ENCODE results near the gene ELMO2. TPM values are rescaled to one million over a fixed set of nuclear protein-coding genes. Genes with fewer than 3 reads are reported as not detected.

Gene ELMO2
- total and polyA plus RNA-seq, 4 donors, result 60.2 to 87.8 (median 70.9) TPM

- 85% methylated on average over 3 of the region's 5 CpGs for WGBS (ENCODE audit: insufficient coverage)
- Histone ChIP-seq H3K9me3 (ENCODE audit: control insufficient read depth, insufficient read depth, low read length) (no peaks in the 10 kb centered on the region), H3K36me3 (ENCODE audit: control insufficient read depth, insufficient read depth, low read length) (peaks cover 4% of the 10 kb centered on the region), H3K4me1 (ENCODE audit: control insufficient read depth, insufficient read depth, low read length) (peaks cover 28% of the 10 kb centered on the region), H3K27ac (ENCODE audit: low read depth, low read length) (no peak overlapping the region), H3K4me3 (ENCODE audit: low read depth, low read length) (no peak overlapping the region), H3K27me3 (ENCODE audit: control insufficient read depth, insufficient read depth, low read length) (no peaks in the 10 kb centered on the region)
- no peak for DNase-seq (ENCODE audit: low read depth in 4 of 6, low spot score in 6 of 6)
Measured at GRCh38 chr20:46408281-46408731, 1.9 kb upstream of the ELMO2 start.

GRCh38 chr20:46407671-46407996 is 1.2 kb upstream of the ELMO2 start:
- WGBS (ENCODE audit: insufficient coverage), result 67% methylated on average over 2 of the region's 4 CpGs
- no peak overlapping the region for H3K27ac ChIP-seq (ENCODE audit: low read depth, low read length)

GRCh38 chr20:46406986-46407670 is 713 bp upstream of the ELMO2 start:
- H3K4me1 ChIP-seq (ENCODE audit: control insufficient read depth, insufficient read depth, low read length), result peaks cover 33% of the 10 kb centered on the region
- peak overlapping the region; percentile 79 for H3K27ac ChIP-seq (ENCODE audit: low read depth, low read length)
- H3K36me3 ChIP-seq (ENCODE audit: control insufficient read depth, insufficient read depth, low read length), result peaks cover 4% of the 10 kb centered on the region
- DNase-seq (ENCODE audit: low read depth in 4 of 6, low spot score in 6 of 6), result peak in 2 of 6 donors; percentile 58 to 69
- H3K4me3 ChIP-seq (ENCODE audit: low read depth, low read length), result peak overlapping the region; percentile 77
- WGBS (ENCODE audit: insufficient coverage), result 11% methylated on average over 25 of the region's 26 CpGs
- no peaks in the 10 kb centered on the region for H3K9me3 ChIP-seq (ENCODE audit: control insufficient read depth, insufficient read depth, low read length)
- H3K27me3 ChIP-seq (ENCODE audit: control insufficient read depth, insufficient read depth, low read length), result no peaks in the 10 kb centered on the region

More at GRCh38 chr20:46407671-46407996, 1.2 kb upstream of the ELMO2 start:
- H3K36me3 ChIP-seq (ENCODE audit: control insufficient read depth, insufficient read depth, low read length), result peaks cover 4% of the 10 kb centered on the region
- no peaks in the 10 kb centered on the region for H3K9me3 ChIP-seq (ENCODE audit: control insufficient read depth, insufficient read depth, low read length)
- no peak overlapping the region for H3K4me3 ChIP-seq (ENCODE audit: low read depth, low read length)
- peaks cover 30% of the 10 kb centered on the region for H3K4me1 ChIP-seq (ENCODE audit: control insufficient read depth, insufficient read depth, low read length)
- DNase-seq (ENCODE audit: low read depth in 4 of 6, low spot score in 6 of 6), result no peak
- no peaks in the 10 kb centered on the region for H3K27me3 ChIP-seq (ENCODE audit: control insufficient read depth, insufficient read depth, low read length)

DNA sequence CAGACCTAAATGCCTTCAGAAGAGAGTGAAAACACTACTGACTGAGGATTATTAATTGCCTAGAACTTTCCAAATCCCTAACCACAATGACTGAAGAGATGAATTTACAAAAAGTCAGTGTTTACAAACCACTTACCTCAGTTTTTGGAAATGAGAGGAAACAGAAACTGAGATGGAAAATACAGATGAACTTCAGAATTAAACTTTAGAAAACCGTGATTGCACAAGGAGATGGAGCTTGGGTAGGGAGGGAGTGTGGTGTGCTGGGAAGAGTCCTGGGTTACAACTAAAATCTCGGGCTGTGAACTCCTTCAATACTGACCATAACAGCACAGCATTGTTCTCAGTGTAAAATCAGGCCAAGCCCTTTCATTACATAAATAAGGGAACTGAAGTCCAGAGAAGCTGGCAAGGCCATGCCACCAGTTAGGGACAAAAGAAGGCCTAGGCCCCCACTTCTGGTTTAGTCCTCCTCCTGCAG is 4.0 kb downstream of the ELMO2 start:
- Histone ChIP-seq H3K27me3 (ENCODE audit: control insufficient read depth, insufficient read depth, low read length) (no peaks in the 10 kb centered on the region), H3K4me3 (ENCODE audit: low read depth, low read length) (no peak overlapping the region), H3K4me1 (ENCODE audit: control insufficient read depth, insufficient read depth, low read length) (peaks cover 38% of the 10 kb centered on the region), H3K9me3 (ENCODE audit: control insufficient read depth, insufficient read depth, low read length) (no peaks in the 10 kb centered on the region), H3K27ac (ENCODE audit: low read depth, low read length) (peak overlapping the region; percentile 74), H3K36me3 (ENCODE audit: control insufficient read depth, insufficient read depth, low read length) (peaks cover 7% of the 10 kb centered on the region)
- peak in 1 of 6 donors; percentile 30 for DNase-seq (ENCODE audit: low read depth in 4 of 6, low spot score in 6 of 6)
- no CpG with 5 or more reads among the region's 2 CpGs for WGBS (ENCODE audit: insufficient coverage)

- peaks cover 30% of the 10 kb centered on the region for H3K4me1 ChIP-seq (ENCODE audit: control insufficient read depth, insufficient read depth, low read length)
- DNase-seq (ENCODE audit: low read depth in 4 of 6, low spot score in 6 of 6), result no peak
- H3K27ac ChIP-seq (ENCODE audit: low read depth, low read length), result peak overlapping the region; percentile 17
- H3K36me3 ChIP-seq (ENCODE audit: control insufficient read depth, insufficient read depth, low read length), result peaks cover 9% of the 10 kb centered on the region
- no peak overlapping the region for H3K4me3 ChIP-seq (ENCODE audit: low read depth, low read length)
- 70% methylated on average over 2 of the region's 2 CpGs for WGBS (ENCODE audit: insufficient coverage)
- H3K9me3 ChIP-seq (ENCODE audit: control insufficient read depth, insufficient read depth, low read length), result no peaks in the 10 kb centered on the region
- no peaks in the 10 kb centered on the region for H3K27me3 ChIP-seq (ENCODE audit: control insufficient read depth, insufficient read depth, low read length)
Measured at GRCh38 chr20:46401478-46401860, 4.9 kb downstream of the ELMO2 start.

DNA sequence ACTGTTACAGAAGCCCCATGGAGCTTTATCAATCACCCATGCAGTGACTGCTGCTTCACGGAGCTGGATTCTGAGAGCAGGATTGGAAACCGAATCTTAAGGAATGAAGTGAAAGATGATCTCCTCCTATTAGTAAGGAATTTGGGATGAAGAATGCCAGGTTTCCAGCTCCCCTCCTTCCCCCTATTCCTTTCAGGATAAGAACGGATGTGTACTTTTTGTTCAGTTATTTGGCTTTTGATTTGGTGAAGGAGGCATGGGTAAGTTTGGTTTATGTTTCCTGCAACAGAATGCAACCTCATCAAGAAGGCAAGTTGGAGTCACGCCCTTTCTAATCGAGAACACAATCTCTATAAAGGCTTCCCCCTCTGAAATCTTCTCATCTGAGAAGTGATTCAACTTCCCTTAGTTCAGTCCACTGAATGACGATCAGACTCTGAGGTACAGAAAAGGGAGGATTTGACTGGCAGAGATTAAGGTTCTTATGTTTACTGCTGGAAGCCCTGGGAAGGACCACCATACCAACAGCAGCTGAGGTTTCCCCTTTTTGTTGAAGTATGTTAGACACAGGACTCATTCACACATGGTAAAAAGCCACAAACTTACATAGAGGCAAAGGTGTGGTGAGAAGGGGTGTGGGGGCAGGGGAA is 5.5 kb downstream of the ELMO2 start:
- peak overlapping the region; percentile 35 for H3K27ac ChIP-seq (ENCODE audit: low read depth, low read length)

GRCh38 chr20:46400253-46400652 is 6.2 kb downstream of the ELMO2 start:
- 17% methylated on average over 1 of the region's 4 CpGs for WGBS (ENCODE audit: insufficient coverage)

More for the DNA sequence above, 5.5 kb downstream of the ELMO2 start:
- DNase-seq (ENCODE audit: low read depth in 4 of 6, low spot score in 6 of 6), result peak in 1 of 6 donors; percentile 25
- Histone ChIP-seq H3K36me3 (ENCODE audit: control insufficient read depth, insufficient read depth, low read length) (peaks cover 9% of the 10 kb centered on the region), H3K27me3 (ENCODE audit: control insufficient read depth, insufficient read depth, low read length) (no peaks in the 10 kb centered on the region), H3K9me3 (ENCODE audit: control insufficient read depth, insufficient read depth, low read length) (no peaks in the 10 kb centered on the region), H3K4me3 (ENCODE audit: low read depth, low read length) (no peak overlapping the region), H3K4me1 (ENCODE audit: control insufficient read depth, insufficient read depth, low read length) (peaks cover 30% of the 10 kb centered on the region)
- no CpG with 5 or more reads among the region's 6 CpGs for WGBS (ENCODE audit: insufficient coverage)

DNA sequence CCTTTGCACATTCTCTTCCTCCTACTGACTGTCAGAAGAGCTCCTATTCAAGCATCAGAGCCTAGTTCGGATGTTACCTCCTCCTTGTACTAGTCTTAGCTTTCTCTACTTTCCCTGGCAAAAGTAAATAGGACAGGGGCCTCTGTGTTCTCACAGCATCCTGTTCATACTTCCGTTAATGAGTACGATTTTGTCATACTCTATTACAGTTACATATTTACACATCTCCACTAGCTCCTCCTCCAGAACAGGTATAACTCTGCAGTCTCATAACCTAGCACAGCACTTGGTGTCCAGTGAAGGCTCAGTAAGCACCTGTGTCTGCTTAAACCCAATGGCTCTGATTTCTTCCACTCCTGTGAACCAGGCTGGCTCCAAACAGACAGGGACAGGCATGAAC is 7.0 kb downstream of the ELMO2 start:
- peaks cover 30% of the 10 kb centered on the region for H3K4me1 ChIP-seq (ENCODE audit: control insufficient read depth, insufficient read depth, low read length)
- no peaks in the 10 kb centered on the region for H3K9me3 ChIP-seq (ENCODE audit: control insufficient read depth, insufficient read depth, low read length)
- H3K27ac ChIP-seq (ENCODE audit: low read depth, low read length), result no peak overlapping the region
- DNase-seq (ENCODE audit: low read depth in 4 of 6, low spot score in 6 of 6), result no peak
- no peaks in the 10 kb centered on the region for H3K27me3 ChIP-seq (ENCODE audit: control insufficient read depth, insufficient read depth, low read length)
- H3K4me3 ChIP-seq (ENCODE audit: low read depth, low read length), result no peak overlapping the region
- WGBS (ENCODE audit: insufficient coverage), result 82% methylated on average over 3 of the region's 3 CpGs
- H3K36me3 ChIP-seq (ENCODE audit: control insufficient read depth, insufficient read depth, low read length), result peaks cover 9% of the 10 kb centered on the region

More at GRCh38 chr20:46400253-46400652, 6.2 kb downstream of the ELMO2 start:
- peaks cover 9% of the 10 kb centered on the region for H3K36me3 ChIP-seq (ENCODE audit: control insufficient read depth, insufficient read depth, low read length)
- H3K27ac ChIP-seq (ENCODE audit: low read depth, low read length), result peak overlapping the region; percentile 35
- no peaks in the 10 kb centered on the region for H3K27me3 ChIP-seq (ENCODE audit: control insufficient read depth, insufficient read depth, low read length)
- H3K4me1 ChIP-seq (ENCODE audit: control insufficient read depth, insufficient read depth, low read length), result peaks cover 28% of the 10 kb centered on the region
- no peaks in the 10 kb centered on the region for H3K9me3 ChIP-seq (ENCODE audit: control insufficient read depth, insufficient read depth, low read length)
- DNase-seq (ENCODE audit: low read depth in 4 of 6, low spot score in 6 of 6), result peak in 2 of 6 donors; percentile 13 to 21
- no peak overlapping the region for H3K4me3 ChIP-seq (ENCODE audit: low read depth, low read length)

- 86% methylated on average over 2 of the region's 3 CpGs for WGBS (ENCODE audit: insufficient coverage)
- Histone ChIP-seq H3K9me3 (ENCODE audit: control insufficient read depth, insufficient read depth, low read length) (no peaks in the 10 kb centered on the region), H3K27ac (ENCODE audit: low read depth, low read length) (no peak overlapping the region), H3K4me3 (ENCODE audit: low read depth, low read length) (no peak overlapping the region), H3K4me1 (ENCODE audit: control insufficient read depth, insufficient read depth, low read length) (peaks cover 33% of the 10 kb centered on the region), H3K36me3 (ENCODE audit: control insufficient read depth, insufficient read depth, low read length) (peaks cover 11% of the 10 kb centered on the region), H3K27me3 (ENCODE audit: control insufficient read depth, insufficient read depth, low read length) (no peaks in the 10 kb centered on the region)
- DNase-seq (ENCODE audit: low read depth in 4 of 6, low spot score in 6 of 6), result no peak
Measured at GRCh38 chr20:46398963-46399362, 7.5 kb downstream of the ELMO2 start.

All from spinal cord (tissue), 10 donors.